ENCODE measurements around the gene GSK3B.

Gene GSK3B

GRCh38 chr3:119834754-119835370 lies 259.4 kb downstream of the GSK3B start:
- H3K4me1 Mint-ChIP-seq: no peaks in the 10 kb centered on the region
- H3K9me3 Mint-ChIP-seq: no peaks in the 10 kb centered on the region
- no peak overlapping the region for H3K27ac Mint-ChIP-seq
- TF ChIP-seq, protein P1, sequence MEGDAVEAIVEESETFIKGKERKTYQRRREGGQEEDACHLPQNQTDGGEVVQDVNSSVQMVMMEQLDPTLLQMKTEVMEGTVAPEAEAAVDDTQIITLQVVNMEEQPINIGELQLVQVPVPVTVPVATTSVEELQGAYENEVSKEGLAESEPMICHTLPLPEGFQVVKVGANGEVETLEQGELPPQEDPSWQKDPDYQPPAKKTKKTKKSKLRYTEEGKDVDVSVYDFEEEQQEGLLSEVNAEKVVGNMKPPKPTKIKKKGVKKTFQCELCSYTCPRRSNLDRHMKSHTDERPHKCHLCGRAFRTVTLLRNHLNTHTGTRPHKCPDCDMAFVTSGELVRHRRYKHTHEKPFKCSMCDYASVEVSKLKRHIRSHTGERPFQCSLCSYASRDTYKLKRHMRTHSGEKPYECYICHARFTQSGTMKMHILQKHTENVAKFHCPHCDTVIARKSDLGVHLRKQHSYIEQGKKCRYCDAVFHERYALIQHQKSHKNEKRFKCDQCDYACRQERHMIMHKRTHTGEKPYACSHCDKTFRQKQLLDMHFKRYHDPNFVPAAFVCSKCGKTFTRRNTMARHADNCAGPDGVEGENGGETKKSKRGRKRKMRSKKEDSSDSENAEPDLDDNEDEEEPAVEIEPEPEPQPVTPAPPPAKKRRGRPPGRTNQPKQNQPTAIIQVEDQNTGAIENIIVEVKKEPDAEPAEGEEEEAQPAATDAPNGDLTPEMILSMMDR (IDR thresholded peaks at IDR 0.05): no peak
- no peak for DNase-seq
- H3K36me3 Mint-ChIP-seq (ENCODE audit: low read depth): peaks cover 52% of the 10 kb centered on the region
- H3K27me3 Mint-ChIP-seq (ENCODE audit: low read depth, poor library complexity): no peaks in the 10 kb centered on the region
- H3K4me3 Mint-ChIP-seq: no peak overlapping the region

- H3K27ac Mint-ChIP-seq: peak overlapping the region; percentile 60
Measured at GRCh38 chr3:119831941-119832371, 262.3 kb downstream of the GSK3B start.

GRCh38 chr3:119831022-119831421 lies 263.2 kb downstream of the GSK3B start:
- TF ChIP-seq, protein P1 (IDR thresholded peaks at IDR 0.05): no peak
- no peak for DNase-seq
- H3K36me3 Mint-ChIP-seq (ENCODE audit: low read depth): peaks cover 34% of the 10 kb centered on the region
- no peaks in the 10 kb centered on the region for H3K27me3 Mint-ChIP-seq (ENCODE audit: low read depth, poor library complexity)
- no peak overlapping the region for H3K4me3 Mint-ChIP-seq
- H3K9me3 Mint-ChIP-seq: no peaks in the 10 kb centered on the region
- no peak overlapping the region for H3K27ac Mint-ChIP-seq
- H3K4me1 Mint-ChIP-seq: peaks cover 11% of the 10 kb centered on the region

More at GRCh38 chr3:119831941-119832371, 262.3 kb downstream of the GSK3B start:
- Mint-ChIP-seq H3K27me3 (ENCODE audit: low read depth, poor library complexity) (no peaks in the 10 kb centered on the region), H3K36me3 (ENCODE audit: low read depth) (peaks cover 33% of the 10 kb centered on the region), H3K4me1 (peaks cover 11% of the 10 kb centered on the region), H3K9me3 (no peaks in the 10 kb centered on the region), H3K4me3 (no peak overlapping the region)
- DNase-seq: no peak
- TF ChIP-seq, protein P1 (IDR thresholded peaks at IDR 0.05): no peak

DNA sequence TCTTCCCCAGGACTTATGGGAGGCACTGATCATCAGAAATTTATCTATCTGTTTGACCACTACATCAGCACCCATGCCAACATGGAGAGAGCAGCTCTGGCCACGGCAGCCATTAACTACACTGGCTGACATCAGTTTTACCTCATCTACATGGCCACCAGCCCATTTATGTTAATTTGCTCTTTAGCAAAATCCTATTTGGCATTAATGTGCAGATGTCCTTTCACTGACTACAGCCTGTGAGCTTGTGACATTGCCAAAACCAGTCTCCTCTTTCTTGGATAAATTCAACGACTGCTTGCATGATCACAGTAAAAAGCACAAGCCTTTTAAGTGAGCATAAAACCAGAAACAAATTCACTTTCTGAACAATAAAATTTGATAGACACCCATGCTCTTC lies 264.8 kb downstream of the GSK3B start:
- no peak overlapping the region for H3K27ac Mint-ChIP-seq
- peaks cover 15% of the 10 kb centered on the region for H3K4me1 Mint-ChIP-seq
- no peak overlapping the region for H3K4me3 Mint-ChIP-seq
- TF ChIP-seq, protein P1 (IDR thresholded peaks at IDR 0.05): no peak
- H3K9me3 Mint-ChIP-seq: no peaks in the 10 kb centered on the region
- no peaks in the 10 kb centered on the region for H3K27me3 Mint-ChIP-seq (ENCODE audit: low read depth, poor library complexity)
- H3K36me3 Mint-ChIP-seq (ENCODE audit: low read depth): peaks cover 38% of the 10 kb centered on the region
- no peak for DNase-seq

GRCh38 chr3:119826711-119827608 lies 267.3 kb downstream of the GSK3B start:
- H3K27me3 Mint-ChIP-seq (ENCODE audit: low read depth, poor library complexity): no peaks in the 10 kb centered on the region
- TF ChIP-seq, protein P1 (IDR thresholded peaks at IDR 0.05): no peak
- no peaks in the 10 kb centered on the region for H3K9me3 Mint-ChIP-seq
- no peak overlapping the region for H3K4me3 Mint-ChIP-seq
- DNase-seq: no peak
- peaks cover 21% of the 10 kb centered on the region for H3K4me1 Mint-ChIP-seq
- no peak overlapping the region for H3K27ac Mint-ChIP-seq
- peaks cover 24% of the 10 kb centered on the region for H3K36me3 Mint-ChIP-seq (ENCODE audit: low read depth)
